D721Med (cell line): ENCODE data around the gene MGMT.
A peak's percentile ranks its signal among the peaks of the same experiment; 100 is the strongest.

Experiments
- DNase-seq: peaks from one replicate; pipeline ENCODE4 v3.0.0; 2011; ENCODE audit warnings: low spot score; ENCODE audit not compliant: insufficient read length
- FAIRE-seq: peaks from 2 replicates; lab custom pipeline; 2011; peaks lifted over from hg19 to GRCh38; lab: Jason Lieb, UNC
- TF ChIP-seq, protein P1 (sequence below): IDR thresholded peaks from 2 replicates; pipeline ENCODE4 v1.5.1; 2012; ENCODE audit warnings: mild to moderate bottlenecking, control low read depth; ENCODE audit not compliant: insufficient read depth; ENCODE audit errors: missing control alignments

MGMT gene

GRCh38 chr10:129745186-129745750, 278.2 kb downstream of the MGMT start:
- DNase-seq (no peak), FAIRE-seq (no peak)
- TF ChIP-seq, protein P1, sequence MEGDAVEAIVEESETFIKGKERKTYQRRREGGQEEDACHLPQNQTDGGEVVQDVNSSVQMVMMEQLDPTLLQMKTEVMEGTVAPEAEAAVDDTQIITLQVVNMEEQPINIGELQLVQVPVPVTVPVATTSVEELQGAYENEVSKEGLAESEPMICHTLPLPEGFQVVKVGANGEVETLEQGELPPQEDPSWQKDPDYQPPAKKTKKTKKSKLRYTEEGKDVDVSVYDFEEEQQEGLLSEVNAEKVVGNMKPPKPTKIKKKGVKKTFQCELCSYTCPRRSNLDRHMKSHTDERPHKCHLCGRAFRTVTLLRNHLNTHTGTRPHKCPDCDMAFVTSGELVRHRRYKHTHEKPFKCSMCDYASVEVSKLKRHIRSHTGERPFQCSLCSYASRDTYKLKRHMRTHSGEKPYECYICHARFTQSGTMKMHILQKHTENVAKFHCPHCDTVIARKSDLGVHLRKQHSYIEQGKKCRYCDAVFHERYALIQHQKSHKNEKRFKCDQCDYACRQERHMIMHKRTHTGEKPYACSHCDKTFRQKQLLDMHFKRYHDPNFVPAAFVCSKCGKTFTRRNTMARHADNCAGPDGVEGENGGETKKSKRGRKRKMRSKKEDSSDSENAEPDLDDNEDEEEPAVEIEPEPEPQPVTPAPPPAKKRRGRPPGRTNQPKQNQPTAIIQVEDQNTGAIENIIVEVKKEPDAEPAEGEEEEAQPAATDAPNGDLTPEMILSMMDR = no peak

GRCh38 chr10:129754211-129755050, 287.4 kb downstream of the MGMT start:
- DNase-seq = no peak
- TF ChIP-seq, protein P1 = peak; percentile 8
- FAIRE-seq = no peak

- TF ChIP-seq, protein P1 = no peak
- DNase-seq (no peak), FAIRE-seq (no peak)
Measured at GRCh38 chr10:129755158-129755591, 288.1 kb downstream of the MGMT start.

DNA sequence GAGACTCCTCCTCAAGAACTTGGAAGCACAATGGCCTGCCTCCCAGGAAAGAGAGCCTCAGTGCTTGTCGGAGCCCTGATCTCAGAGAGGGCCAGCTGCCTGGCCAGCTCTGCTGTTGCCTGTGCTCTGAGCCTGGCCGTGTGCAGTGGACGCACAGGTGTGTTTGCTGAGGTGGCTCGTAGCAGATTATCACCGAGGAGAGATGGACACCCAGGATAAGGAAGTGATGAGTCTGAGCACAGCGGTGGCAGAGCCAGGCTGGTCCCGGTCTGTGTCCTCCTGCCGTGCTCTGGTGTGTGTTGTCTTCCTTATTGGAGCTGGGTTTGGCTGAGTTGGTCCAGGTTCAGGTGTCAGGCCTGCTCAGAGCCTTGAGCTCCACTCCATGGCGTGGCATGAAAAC, 288.6 kb downstream of the MGMT start:
- TF ChIP-seq, protein P1 = no peak
- DNase-seq (no peak), FAIRE-seq (no peak)

GRCh38 chr10:129756912-129757901, 290.2 kb downstream of the MGMT start:
- TF ChIP-seq, protein P1 = no peak
- FAIRE-seq (no peak), DNase-seq (no peak)

GRCh38 chr10:129758207-129759021, 291.4 kb downstream of the MGMT start:
- DNase-seq (no peak), FAIRE-seq (no peak)
- TF ChIP-seq, protein P1 = no peak
